MM.1S (cell line): Measurements from ENCODE around the gene DDX4.

Experiments
- DNase-seq: peaks from one replicate; pipeline ENCODE4 v3.0.0-alpha.2; 2015
- H2AFZ ChIP-seq: fragments of 300-600 bp; sonication (generic); 2 replicates; pipeline ENCODE4 v1.6.0; 2016; ENCODE audit warnings: antibody characterized with exemption, low read length
- H3F3A ChIP-seq: fragments of 300-600 bp; sonication (generic); 2 replicates; pipeline ENCODE4 v1.6.1; 2016; ENCODE audit warnings: mild to moderate bottlenecking, antibody characterized with exemption, low read length, moderate library complexity, mixed read lengths; ENCODE audit not compliant: insufficient read depth
- H3K27ac ChIP-seq: fragments of 300-600 bp; sonication (generic); 2 replicates; pipeline ENCODE4 v1.5.1; 2016; ENCODE audit warnings: mild to moderate bottlenecking, low read length
- H3K27me3 ChIP-seq: fragments of 300-600 bp; sonication (generic); replicated peaks from 2 replicates; pipeline ENCODE4 v1.6.0; 2016; ENCODE audit warnings: low read length; ENCODE audit not compliant: insufficient read depth
- H3K36me3 ChIP-seq: fragments of 300-600 bp; sonication (generic); replicated peaks from 2 replicates; pipeline ENCODE4 v1.6.1; 2016; ENCODE audit warnings: mild to moderate bottlenecking, low read length, mixed read lengths; ENCODE audit not compliant: insufficient read depth
- H3K4me1 ChIP-seq: fragments of 300-600 bp; sonication (generic); 2 replicates; pipeline ENCODE4 v1.6.1; 2016; ENCODE audit warnings: low read length, mixed read lengths
- H3K4me2 ChIP-seq: fragments of 300-600 bp; sonication (generic); 2 replicates; pipeline ENCODE4 v1.6.0; 2016; ENCODE audit warnings: low read depth, low read length
- H3K4me3 ChIP-seq: fragments of 300-600 bp; sonication (generic); 2 replicates; pipeline ENCODE4 v1.5.1; 2016; ENCODE audit warnings: low read length, mixed read lengths
- H3K79me2 ChIP-seq: fragments of 300-600 bp; sonication (generic); 2 replicates; pipeline ENCODE4 v1.6.1; 2016; ENCODE audit warnings: mixed run types, low read length, mixed read lengths
- H3K9ac ChIP-seq: fragments of 300-600 bp; sonication (generic); 2 replicates; pipeline ENCODE4 v1.6.1; 2016; ENCODE audit warnings: low read length, mixed read lengths
- H3K9me2 ChIP-seq: fragments of 300-600 bp; sonication (generic); replicated peaks from 2 replicates; pipeline ENCODE4 v1.6.1; 2016; ENCODE audit warnings: mild to moderate bottlenecking, low read length, mixed read lengths; ENCODE audit not compliant: insufficient read depth
- H3K9me3 ChIP-seq: fragments of 300-600 bp; sonication (generic); replicated peaks from 2 replicates; pipeline ENCODE4 v1.6.1; 2016; ENCODE audit warnings: mild to moderate bottlenecking, low read length, mixed read lengths; ENCODE audit not compliant: insufficient read depth
- H4K20me1 ChIP-seq: fragments of 300-600 bp; sonication (generic); 2 replicates; pipeline ENCODE4 v1.6.1; 2016; ENCODE audit warnings: mild to moderate bottlenecking, low read length, moderate library complexity, mixed read lengths; ENCODE audit not compliant: insufficient read depth
- EZH2 ChIP-seq: fragments of 300-600 bp; sonication (generic); optimal IDR thresholded peaks from 2 replicates; pipeline ENCODE3; 2017; ENCODE audit warnings: low read depth, mild to moderate bottlenecking, antibody characterized with exemption, low read length, mixed read lengths
- EZH2phosphoT487 ChIP-seq: fragments of 300-600 bp; sonication (generic); IDR thresholded peaks from 2 replicates; pipeline ENCODE4 v1.6.1; 2018; ENCODE audit warnings: antibody characterized with exemption, low read length
- TF ChIP-seq, protein P1 (sequence below): fragments of 300-600 bp; sonication (generic); IDR thresholded peaks from 2 replicates; pipeline ENCODE4 v1.5.1; 2016; ENCODE audit warnings: antibody characterized with exemption, low read length, mixed read lengths

The DDX4 gene

GRCh38 chr5:55737793-55738192 lies at the start of gene DDX4:
Gene DDX4 (plus strand): TSS chr5:55738061. CDS start chr5:55738964, 903 bp downstream.
- H4K20me1 ChIP-seq, result no peaks in the 10 kb centered on the region
- H2AFZ ChIP-seq, result no peak within 1 kb of the TSS
- TF ChIP-seq EZH2phosphoT487 (no peak), EZH2 (no peak)
- TF ChIP-seq, protein P1, sequence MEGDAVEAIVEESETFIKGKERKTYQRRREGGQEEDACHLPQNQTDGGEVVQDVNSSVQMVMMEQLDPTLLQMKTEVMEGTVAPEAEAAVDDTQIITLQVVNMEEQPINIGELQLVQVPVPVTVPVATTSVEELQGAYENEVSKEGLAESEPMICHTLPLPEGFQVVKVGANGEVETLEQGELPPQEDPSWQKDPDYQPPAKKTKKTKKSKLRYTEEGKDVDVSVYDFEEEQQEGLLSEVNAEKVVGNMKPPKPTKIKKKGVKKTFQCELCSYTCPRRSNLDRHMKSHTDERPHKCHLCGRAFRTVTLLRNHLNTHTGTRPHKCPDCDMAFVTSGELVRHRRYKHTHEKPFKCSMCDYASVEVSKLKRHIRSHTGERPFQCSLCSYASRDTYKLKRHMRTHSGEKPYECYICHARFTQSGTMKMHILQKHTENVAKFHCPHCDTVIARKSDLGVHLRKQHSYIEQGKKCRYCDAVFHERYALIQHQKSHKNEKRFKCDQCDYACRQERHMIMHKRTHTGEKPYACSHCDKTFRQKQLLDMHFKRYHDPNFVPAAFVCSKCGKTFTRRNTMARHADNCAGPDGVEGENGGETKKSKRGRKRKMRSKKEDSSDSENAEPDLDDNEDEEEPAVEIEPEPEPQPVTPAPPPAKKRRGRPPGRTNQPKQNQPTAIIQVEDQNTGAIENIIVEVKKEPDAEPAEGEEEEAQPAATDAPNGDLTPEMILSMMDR, result no peak
- no peak within 1 kb of the TSS for H3K4me2 ChIP-seq
- H3K4me1 ChIP-seq, result no peaks in the 10 kb centered on the region
- H3K9me2 ChIP-seq, result no peaks in the 10 kb centered on the region
- no peak within 1 kb of the TSS for H3K27ac ChIP-seq
- H3K9me3 ChIP-seq, result no peaks in the 10 kb centered on the region
- H3F3A ChIP-seq, result no peaks in the 10 kb centered on the region
- no peak within 1 kb of the TSS for H3K4me3 ChIP-seq
- no peak within 1 kb of the TSS for H3K9ac ChIP-seq
- no peaks in the 10 kb centered on the region for H3K79me2 ChIP-seq
- no peaks in the 10 kb centered on the region for H3K27me3 ChIP-seq
- no peak for DNase-seq
- H3K36me3 ChIP-seq, result no peaks in the 10 kb centered on the region

DNA sequence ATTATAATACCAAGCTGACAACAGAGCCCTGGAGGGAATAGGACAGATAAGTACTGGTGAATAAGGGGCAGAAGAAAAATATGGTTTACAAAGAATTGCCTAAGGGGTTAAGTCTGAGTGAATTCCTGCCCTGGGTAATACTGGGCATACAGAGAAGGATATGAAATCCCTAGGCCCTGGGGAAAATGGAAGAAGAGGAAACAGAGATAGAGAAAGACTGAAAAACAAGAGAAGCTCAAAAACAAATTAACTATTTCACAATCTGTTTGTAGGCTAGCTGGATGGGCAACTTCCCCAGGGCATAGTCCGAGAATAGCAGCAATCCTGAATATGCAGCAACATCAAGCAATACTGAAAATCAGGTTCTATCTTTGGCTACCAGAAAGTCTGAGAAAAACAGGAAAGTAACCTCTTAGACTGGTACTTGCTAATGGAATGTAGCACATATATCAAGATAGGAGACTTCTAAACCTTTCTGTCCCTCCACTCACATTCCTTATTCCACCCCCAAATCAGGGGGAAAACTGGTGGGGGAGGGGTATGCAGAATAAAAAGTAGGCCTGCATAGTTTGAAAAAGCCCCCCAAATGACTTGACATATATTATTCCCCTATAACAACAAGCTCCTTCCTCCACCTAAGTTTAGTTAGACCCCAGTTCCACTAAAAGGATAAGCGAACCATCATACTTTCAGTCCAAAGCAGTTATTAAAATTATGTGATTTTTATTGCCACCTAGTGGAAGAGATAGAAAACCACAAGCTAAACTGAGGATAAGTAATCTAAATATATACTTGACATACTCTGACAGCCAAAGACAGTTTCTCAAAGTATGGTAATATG lies 46.4 kb upstream of the DDX4 start:
- no peak overlapping the region for H3K9ac ChIP-seq
- TF ChIP-seq, protein P1, result peak; percentile 66
- TF ChIP-seq EZH2phosphoT487 (no peak), EZH2 (no peak)
- H3K27ac ChIP-seq, result no peak overlapping the region

DNA sequence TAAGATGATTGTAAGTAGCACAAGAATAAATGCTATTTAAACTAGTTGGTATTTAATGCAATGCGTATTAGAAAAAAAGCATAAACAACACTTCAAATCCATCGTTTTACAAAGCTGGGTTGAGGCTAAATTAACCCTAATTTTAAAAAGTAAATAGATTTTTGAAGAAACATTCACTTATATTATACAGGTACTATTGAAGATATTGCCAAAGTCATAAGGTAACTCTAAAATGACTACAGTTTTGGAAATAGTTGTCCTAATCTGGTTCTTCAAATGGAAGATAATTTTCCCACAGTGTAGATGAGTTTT lies 45.8 kb upstream of the DDX4 start:
- no peak overlapping the region for H3K9ac ChIP-seq
- no peaks in the 10 kb centered on the region for H3K36me3 ChIP-seq
- DNase-seq, result no peak
- H2AFZ ChIP-seq, result no peak overlapping the region
- H3K4me3 ChIP-seq, result no peak overlapping the region
- H3K9me2 ChIP-seq, result no peaks in the 10 kb centered on the region
- no peaks in the 10 kb centered on the region for H3K9me3 ChIP-seq
- no peaks in the 10 kb centered on the region for H3K79me2 ChIP-seq
- H3F3A ChIP-seq, result no peaks in the 10 kb centered on the region
- no peaks in the 10 kb centered on the region for H3K4me1 ChIP-seq
- H3K4me2 ChIP-seq, result no peak overlapping the region
- H3K27ac ChIP-seq, result no peak overlapping the region
- no peaks in the 10 kb centered on the region for H4K20me1 ChIP-seq
- no peaks in the 10 kb centered on the region for H3K27me3 ChIP-seq
- TF ChIP-seq EZH2phosphoT487, result no peak
- no peak for TF ChIP-seq EZH2
- TF ChIP-seq, protein P1, result no peak

More for the DNA sequence above, 46.4 kb upstream of the DDX4 start:
- H3K79me2 ChIP-seq, result no peaks in the 10 kb centered on the region
- no peaks in the 10 kb centered on the region for H4K20me1 ChIP-seq
- H2AFZ ChIP-seq, result no peak overlapping the region
- no peaks in the 10 kb centered on the region for H3K9me3 ChIP-seq
- no peak overlapping the region for H3K4me2 ChIP-seq
- DNase-seq, result peak; percentile 52
- no peaks in the 10 kb centered on the region for H3K27me3 ChIP-seq
- no peak overlapping the region for H3K4me3 ChIP-seq
- H3K9me2 ChIP-seq, result no peaks in the 10 kb centered on the region
- no peaks in the 10 kb centered on the region for H3F3A ChIP-seq
- H3K4me1 ChIP-seq, result no peaks in the 10 kb centered on the region
- no peaks in the 10 kb centered on the region for H3K36me3 ChIP-seq
